Gastroesophageal sphincter (tissue), 4 donors: ENCODE data around the gene ARRB1. TPM values are rescaled to one million over a fixed set of nuclear protein-coding genes. Genes with fewer than 3 reads are reported as not detected.

ENCODE experiments used
- ATAC-seq: fragments of 150-250 bp; one replicate; pipeline ENCODE4 v1.9.1; 2016; ENCODE audit warnings: mild to moderate bottlenecking, moderate library complexity
- H3K27ac ChIP-seq, 4 donors: fragments of 200-600 bp; sonication (generic) in 3 of 4; 1 replicate in 3 of 4; 2 replicates in 1 of 4; pipeline ENCODE4 v1.5.1; 2016 to 2019
- H3K27me3 ChIP-seq: fragments of 200-600 bp; sonication (generic); one replicate; pipeline ENCODE4 v1.5.1; 2019
- H3K36me3 ChIP-seq, 2 donors: fragments of 200-600 bp; sonication (generic); one replicate each; pipeline ENCODE4 v1.5.1; 2019; ENCODE audit warnings: control low read depth in 1 of 2
- H3K4me1 ChIP-seq, 3 donors: fragments of 200-600 bp; sonication (generic); 1 replicate in 2 of 3; 2 replicates in 1 of 3; pipeline ENCODE4 v1.5.1; 2016 to 2019; ENCODE audit warnings: control low read depth in 2 of 3
- H3K4me3 ChIP-seq, 2 donors: fragments of 200-600 bp; sonication (generic); one replicate each; pipeline ENCODE4 v1.5.1; 2019; ENCODE audit warnings: mild to moderate bottlenecking in 1 of 2, moderate library complexity in 1 of 2
- H3K9me3 ChIP-seq, 3 donors: fragments of 200-600 bp; sonication (generic); one replicate each; pipeline ENCODE4 v1.5.1; 2017 to 2019; ENCODE audit warnings: control low read depth in 2 of 3
- CTCF ChIP-seq, 4 experiments: fragments of 200-600 bp in 2 of 4; fragments of 450-650 bp in 2 of 4; sonication (generic) in 1 of 4; IDR thresholded peaks; one replicate each; pipeline ENCODE4 v1.5.1; 2017 to 2019; ENCODE audit warnings: antibody characterized with exemption in 4 of 4, mild to moderate bottlenecking in 2 of 4, moderate library complexity in 2 of 4
- EP300 ChIP-seq: sonication (generic); formaldehyde crosslinking; IDR thresholded peaks from one replicate; pipeline ENCODE4 v1.6.1; 2017; ENCODE audit warnings: antibody characterized with exemption, mild to moderate bottlenecking
- POLR2A ChIP-seq, 2 donors: fragments of 450-650 bp; IDR thresholded peaks; one replicate each; pipeline ENCODE4 v1.6.1; 2017; ENCODE audit warnings: antibody characterized with exemption in 2 of 2, mild to moderate bottlenecking in 2 of 2, moderate library complexity in 1 of 2
- POLR2AphosphoS5 ChIP-seq: sonication (generic); formaldehyde crosslinking; IDR thresholded peaks from one replicate; pipeline ENCODE4 v1.6.1; 2017; ENCODE audit warnings: antibody characterized with exemption
- WGBS, 2 donors: methylation state at CpG; one replicate each; pipeline ENCODE4 v1.1.5; 2018; ENCODE audit warnings: low coverage in 1 of 2; 5-methylcytosine and 5-hydroxymethylcytosine counted together
- total RNA-seq, 4 donors: library from RNA; depleted of rRNA; stranded (reverse); fragments of >200 nt; gene quantifications; one replicate each; pipeline ENCODE4 v1.1.0, GENCODE V29; 2016

ARRB1 gene
- total RNA-seq, 4 donors from 2014 or later, result 72.3 to 120 (median 93.0) TPM

- ATAC-seq, result no peak
- H3K4me3 ChIP-seq, result no peak overlapping the region
- H3K4me1 ChIP-seq, result peaks cover 0 to 23% (median 6%) of the 10 kb centered on the region in 3 donors
- WGBS, 2 donors, result 90% methylated on average over 2 of the region's 13 CpGs; no CpG with 5 or more reads in 1 of the 2 donors
- H3K27ac ChIP-seq, result no peak overlapping the region
- H3K36me3 ChIP-seq, result peaks cover 3 to 98% of the 10 kb centered on the region in 2 donors
- H3K9me3 ChIP-seq, result no peaks in the 10 kb centered on the region
- H3K27me3 ChIP-seq, result no peaks in the 10 kb centered on the region
- TF ChIP-seq POLR2AphosphoS5 (no peak), EP300 (no peak), CTCF (IDR thresholded peaks at IDR 0.05) (no peak), POLR2A (IDR thresholded peaks at IDR 0.05) (no peak)
Measured at GRCh38 chr11:75277991-75278790, 73.3 kb downstream of the ARRB1 start.

GRCh38 chr11:75277211-75277805 is 74.2 kb downstream of the ARRB1 start:
- no peak for ATAC-seq
- peaks cover 0 to 23% (median 6%) of the 10 kb centered on the region in 3 donors for H3K4me1 ChIP-seq
- TF ChIP-seq EP300 (no peak), CTCF (IDR thresholded peaks at IDR 0.05) (no peak), POLR2AphosphoS5 (no peak), POLR2A (IDR thresholded peaks at IDR 0.05) (no peak)
- no peaks in the 10 kb centered on the region for H3K27me3 ChIP-seq
- no peak overlapping the region for H3K27ac ChIP-seq
- no CpG with 5 or more reads among the region's 11 CpGs for WGBS, 2 donors
- no peak overlapping the region for H3K4me3 ChIP-seq
- H3K9me3 ChIP-seq, result no peaks in the 10 kb centered on the region
- H3K36me3 ChIP-seq, result peaks cover 3 to 98% of the 10 kb centered on the region in 2 donors

GRCh38 chr11:75276686-75277085 is 74.8 kb downstream of the ARRB1 start:
- peaks cover 3 to 98% of the 10 kb centered on the region in 2 donors for H3K36me3 ChIP-seq
- ATAC-seq, result no peak
- H3K4me1 ChIP-seq, result peaks cover 0 to 23% (median 6%) of the 10 kb centered on the region in 3 donors
- no peaks in the 10 kb centered on the region for H3K27me3 ChIP-seq
- H3K4me3 ChIP-seq, result no peak overlapping the region
- WGBS, 2 donors, result 50% methylated on average over 1 of the region's 6 CpGs; no CpG with 5 or more reads in 1 of the 2 donors
- no peak overlapping the region for H3K27ac ChIP-seq
- TF ChIP-seq POLR2AphosphoS5, result no peak
- TF ChIP-seq EP300, result no peak
- no peak for TF ChIP-seq POLR2A (IDR thresholded peaks at IDR 0.05)
- TF ChIP-seq CTCF (IDR thresholded peaks at IDR 0.05), result no peak
- H3K9me3 ChIP-seq, result no peaks in the 10 kb centered on the region

- TF ChIP-seq CTCF (IDR thresholded peaks at IDR 0.05) (no peak), POLR2A (IDR thresholded peaks at IDR 0.05) (no peak), POLR2AphosphoS5 (no peak), EP300 (no peak)
- no peaks in the 10 kb centered on the region for H3K9me3 ChIP-seq
- peaks cover 3 to 98% of the 10 kb centered on the region in 2 donors for H3K36me3 ChIP-seq
- 59 to 69% methylated on average over 2 of the region's 2 CpGs for WGBS, 2 donors
- H3K27ac ChIP-seq, result no peak overlapping the region
- peaks cover 0 to 18% (median 6%) of the 10 kb centered on the region in 3 donors for H3K4me1 ChIP-seq
- ATAC-seq, result no peak
- H3K4me3 ChIP-seq, result no peak overlapping the region
- H3K27me3 ChIP-seq, result no peaks in the 10 kb centered on the region
Measured at GRCh38 chr11:75276186-75276585, 75.3 kb downstream of the ARRB1 start.
